SK-N-SH (cell line): ENCODE results near the gene SLC27A4. TPM values are rescaled to one million over a fixed set of nuclear protein-coding genes. Genes with fewer than 3 reads are reported as not detected.

Source experiments
- CTCF ChIA-PET: fragments of 300-600, 350-600 bp; formaldehyde crosslinking; extraction: SDS; loops from one replicate; lab custom pipeline; 2021; lab: Yijun Ruan, JAX
- POLR2A ChIA-PET: fragments of 350-600 bp; sonication (Branson Sonifier 250); formaldehyde crosslinking; extraction: SDS; loops from one replicate; lab custom pipeline; 2020; ENCODE audit warnings: antibody characterized with exemption, inconsistent platforms; lab: Yijun Ruan, JAX
- DNase-seq: peaks from one replicate; pipeline ENCODE4 v3.0.0; 2012
- H2AFZ ChIP-seq: fragments of 200-600 bp; sonication (generic); 2 replicates; pipeline ENCODE4 v1.8.1; 2016; ENCODE audit warnings: antibody characterized with exemption, mild to moderate bottlenecking, low read depth
- H3F3A ChIP-seq: fragments of 200-600 bp; sonication (generic); replicated peaks from 2 replicates; pipeline ENCODE3; 2016; ENCODE audit warnings: antibody characterized with exemption, mild to moderate bottlenecking; ENCODE audit not compliant: insufficient read depth
- H3K27ac ChIP-seq, 2 experiments: fragments of 200-500 bp in 1 of 2; fragments of 200-600 bp in 1 of 2; sonication (Bioruptor generic) in 1 of 2; sonication (generic), shearing (Covaris generic) in 1 of 2; 2 replicates each; pipeline versions ENCODE4 v1.5.1 to v1.6.1; 2014 to 2016; ENCODE audit warnings: low read depth in 2 of 2, inconsistent platforms in 1 of 2, low read length in 1 of 2, mild to moderate bottlenecking in 1 of 2, mixed read lengths in 1 of 2
- H3K27me3 ChIP-seq: fragments of 200-600 bp; sonication (generic), shearing (Covaris generic); 2 replicates; pipeline ENCODE4 v1.6.1; 2016; ENCODE audit warnings: mixed run types; ENCODE audit not compliant: insufficient read depth
- H3K36me3 ChIP-seq, 2 experiments: fragments of 200-500 bp in 1 of 2; fragments of 200-600 bp in 1 of 2; sonication (Bioruptor generic) in 1 of 2; sonication (generic) in 1 of 2; replicated peaks in 1 of 2; 2 replicates each; pipeline versions ENCODE3 to v1.5.1; 2014 to 2016; ENCODE audit warnings: low read length in 1 of 2, mild to moderate bottlenecking in 1 of 2; ENCODE audit not compliant: insufficient read depth in 2 of 2, control insufficient read depth in 1 of 2
- H3K4me1 ChIP-seq, 2 experiments: fragments of 200-500 bp in 1 of 2; fragments of 200-600 bp in 1 of 2; sonication (Bioruptor generic) in 1 of 2; sonication (generic), shearing (Covaris generic) in 1 of 2; 2 replicates each; pipeline versions ENCODE4 v1.5.1 to v1.6.1; 2014 to 2016; ENCODE audit warnings: low read depth in 1 of 2, low read length in 1 of 2, mixed run types in 1 of 2; ENCODE audit not compliant: insufficient read depth in 2 of 2, control insufficient read depth in 1 of 2
- H3K4me2 ChIP-seq: fragments of 200-600 bp; sonication (generic), shearing (Covaris generic); 2 replicates; pipeline ENCODE4 v1.6.1; 2017; ENCODE audit warnings: mixed run types
- H3K4me3 ChIP-seq, 2 experiments: fragments of 200-500 bp in 1 of 2; fragments of 200-600 bp in 1 of 2; sonication (Bioruptor generic) in 1 of 2; sonication (generic), shearing (Covaris generic) in 1 of 2; 2 replicates each; pipeline versions ENCODE4 v1.5.1 to v1.8.1; 2014 to 2016; ENCODE audit warnings: low read depth in 2 of 2, inconsistent platforms in 1 of 2, low read length in 1 of 2, mild to moderate bottlenecking in 1 of 2, mixed read lengths in 1 of 2, moderate library complexity in 1 of 2
- H3K79me2 ChIP-seq: fragments of 200-600 bp; sonication (generic); 2 replicates; pipeline ENCODE4 v1.8.1; 2017; ENCODE audit warnings: mild to moderate bottlenecking; ENCODE audit not compliant: insufficient read depth
- H3K9ac ChIP-seq: fragments of 200-600 bp; sonication (generic); 2 replicates; pipeline ENCODE4 v1.6.1; 2017; ENCODE audit warnings: mixed run types
- H3K9me2 ChIP-seq: fragments of 200-600 bp; sonication (generic); 2 replicates; pipeline ENCODE4 v1.6.1; 2017; ENCODE audit warnings: mixed run types
- H3K9me3 ChIP-seq: fragments of 200-600 bp; sonication (generic); 2 replicates; pipeline ENCODE4 v1.6.1; 2017; ENCODE audit warnings: mixed run types, mild to moderate bottlenecking, moderate library complexity
- H4K20me1 ChIP-seq: fragments of 200-600 bp; sonication (generic); 2 replicates; pipeline ENCODE4 v1.6.1; 2017; ENCODE audit warnings: mild to moderate bottlenecking, mixed run types; ENCODE audit not compliant: insufficient read depth
- ELF1 ChIP-seq: IDR thresholded peaks from 2 replicates; pipeline ENCODE4 v1.4.0; 2012
- EP300 ChIP-seq, 2 experiments: IDR thresholded peaks; 2 replicates each; pipeline versions ENCODE4 v1.4.0 to v1.6.1; 2012; ENCODE audit warnings: borderline replicate concordance in 1 of 2, low read depth in 1 of 2, low read length in 1 of 2
- FOSL2 ChIP-seq: IDR thresholded peaks from 2 replicates; pipeline ENCODE4 v1.4.0; 2012; ENCODE audit warnings: low read depth, mild to moderate bottlenecking, moderate library complexity, borderline replicate concordance
- FOXJ3 ChIP-seq: sonication (generic); formaldehyde crosslinking; IDR thresholded peaks from 2 replicates; pipeline ENCODE4 v1.5.1; 2020; ENCODE audit warnings: mild to moderate bottlenecking, missing genetic modification reagents
- MEF2A ChIP-seq: IDR thresholded peaks from 2 replicates; pipeline ENCODE4 v1.4.0; 2012; ENCODE audit warnings: low read depth, borderline replicate concordance
- MXI1 ChIP-seq: IDR thresholded peaks from 2 replicates; pipeline ENCODE4 v1.6.1; 2012; ENCODE audit warnings: mild to moderate bottlenecking, low read depth, low read length, improper control_type of control experiment
- NFIC ChIP-seq: IDR thresholded peaks from 2 replicates; pipeline ENCODE4 v1.4.0; 2012; ENCODE audit warnings: borderline replicate concordance
- NRF1 ChIP-seq: IDR thresholded peaks from 2 replicates; pipeline ENCODE4 v1.6.1; 2012; ENCODE audit warnings: low read depth, mild to moderate bottlenecking, low read length
- POLR2AphosphoS5 ChIP-seq: IDR thresholded peaks from 2 replicates; pipeline ENCODE4 v1.6.1; 2012; ENCODE audit warnings: low read depth, low read length
- RFX5 ChIP-seq: IDR thresholded peaks from 2 replicates; pipeline ENCODE4 v1.6.1; 2012; ENCODE audit warnings: mild to moderate bottlenecking, improper control_type of control experiment, low read length
- SIN3A ChIP-seq: IDR thresholded peaks from 2 replicates; pipeline ENCODE4 v1.6.1; 2012; ENCODE audit warnings: low read depth, mild to moderate bottlenecking, low read length, moderate library complexity, borderline replicate concordance
- YY1 ChIP-seq: IDR thresholded peaks from 2 replicates; pipeline ENCODE4 v1.4.0; 2012; ENCODE audit warnings: low read depth, mild to moderate bottlenecking
- polyA plus RNA-seq, 3 experiments: library from polyadenylated mRNA; depleted of rRNA; stranded (reverse); fragments of >200 nt; gene quantifications; 2 replicates each; pipeline ENCODE4 v1.2.3, GENCODE V29; 2012
- TF ChIP-seq, protein P1 (sequence below): IDR thresholded peaks from 2 replicates; pipeline ENCODE4 v1.4.0; 2012; ENCODE audit warnings: low read depth, borderline replicate concordance
- TF ChIP-seq, protein P2 (sequence below): IDR thresholded peaks from 2 replicates; pipeline ENCODE4; 2012
- TF ChIP-seq, protein P3 (sequence below): IDR thresholded peaks from 2 replicates; pipeline ENCODE4 v1.4.0; 2012; ENCODE audit warnings: low read depth, borderline replicate concordance
- TF ChIP-seq, protein P4 (sequence below): IDR thresholded peaks from 2 replicates; pipeline ENCODE4 v1.6.1; 2012; ENCODE audit warnings: mild to moderate bottlenecking, low read depth, low read length, moderate library complexity
- TF ChIP-seq, protein P5 (sequence below): fragments of 150-350 bp; IDR thresholded peaks from 2 replicates; pipeline ENCODE4 v1.6.1; 2017; ENCODE audit warnings: antibody characterized with exemption, low read length, low read depth, borderline replicate concordance
- TF ChIP-seq, protein P6 (sequence below): IDR thresholded peaks from 2 replicates; pipeline ENCODE4 v1.4.0; 2012; ENCODE audit warnings: low read depth
- TF ChIP-seq, protein P7 (sequence below): fragments of 200-600 bp; sonication (generic); IDR thresholded peaks from 2 replicates; pipeline ENCODE4 v1.6.1; 2017; ENCODE audit warnings: antibody characterized with exemption, mild to moderate bottlenecking, moderate library complexity

The SLC27A4 gene
- polyA plus RNA-seq, 1 of the 3 experiments (the other 2 are of a cell fraction): 24.1 TPM

DNA sequence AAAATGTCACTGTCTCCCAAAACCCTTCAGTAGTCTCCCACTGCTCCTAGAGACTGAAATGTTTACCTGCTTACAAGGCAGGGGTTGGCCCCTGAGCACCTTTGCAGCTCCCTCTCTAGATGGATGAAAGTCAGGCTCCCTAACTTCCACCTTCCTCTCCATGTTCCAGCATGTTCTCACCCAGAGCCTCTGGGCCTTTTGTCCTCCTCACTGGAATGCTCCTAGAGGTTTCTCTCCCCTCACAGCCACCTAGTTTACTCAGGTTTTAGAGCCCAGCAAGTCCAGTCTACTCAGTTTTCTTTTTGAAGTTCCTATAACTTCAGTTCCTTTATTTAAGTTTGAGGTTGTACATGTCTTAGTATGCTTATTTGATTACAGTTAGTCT, 30.0 kb downstream of the SLC27A4 start:
- no peak for DNase-seq
- TF ChIP-seq YY1: no peak
- TF ChIP-seq, protein P1, sequence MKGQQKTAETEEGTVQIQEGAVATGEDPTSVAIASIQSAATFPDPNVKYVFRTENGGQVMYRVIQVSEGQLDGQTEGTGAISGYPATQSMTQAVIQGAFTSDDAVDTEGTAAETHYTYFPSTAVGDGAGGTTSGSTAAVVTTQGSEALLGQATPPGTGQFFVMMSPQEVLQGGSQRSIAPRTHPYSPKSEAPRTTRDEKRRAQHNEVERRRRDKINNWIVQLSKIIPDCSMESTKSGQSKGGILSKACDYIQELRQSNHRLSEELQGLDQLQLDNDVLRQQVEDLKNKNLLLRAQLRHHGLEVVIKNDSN: no peak
- TF ChIP-seq, protein P2, sequence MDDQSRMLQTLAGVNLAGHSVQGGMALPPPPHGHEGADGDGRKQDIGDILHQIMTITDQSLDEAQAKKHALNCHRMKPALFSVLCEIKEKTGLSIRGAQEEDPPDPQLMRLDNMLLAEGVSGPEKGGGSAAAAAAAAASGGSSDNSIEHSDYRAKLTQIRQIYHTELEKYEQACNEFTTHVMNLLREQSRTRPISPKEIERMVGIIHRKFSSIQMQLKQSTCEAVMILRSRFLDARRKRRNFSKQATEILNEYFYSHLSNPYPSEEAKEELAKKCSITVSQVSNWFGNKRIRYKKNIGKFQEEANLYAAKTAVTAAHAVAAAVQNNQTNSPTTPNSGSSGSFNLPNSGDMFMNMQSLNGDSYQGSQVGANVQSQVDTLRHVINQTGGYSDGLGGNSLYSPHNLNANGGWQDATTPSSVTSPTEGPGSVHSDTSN: no peak
- TF ChIP-seq ELF1: no peak
- no peak for TF ChIP-seq MEF2A
- no peak for TF ChIP-seq EP300 (IDR thresholded peaks at IDR 0.05; ENCODE audit: borderline replicate concordance in 1 of 2, low read depth in 1 of 2, low read length in 1 of 2)
- TF ChIP-seq MXI1: no peak; the same call in 1 of the 2 replicates
- TF ChIP-seq RFX5: no peak
- TF ChIP-seq FOXJ3 (CRISPR knock-in tag): no peak
- no peak for TF ChIP-seq NFIC
- TF ChIP-seq, protein P3, sequence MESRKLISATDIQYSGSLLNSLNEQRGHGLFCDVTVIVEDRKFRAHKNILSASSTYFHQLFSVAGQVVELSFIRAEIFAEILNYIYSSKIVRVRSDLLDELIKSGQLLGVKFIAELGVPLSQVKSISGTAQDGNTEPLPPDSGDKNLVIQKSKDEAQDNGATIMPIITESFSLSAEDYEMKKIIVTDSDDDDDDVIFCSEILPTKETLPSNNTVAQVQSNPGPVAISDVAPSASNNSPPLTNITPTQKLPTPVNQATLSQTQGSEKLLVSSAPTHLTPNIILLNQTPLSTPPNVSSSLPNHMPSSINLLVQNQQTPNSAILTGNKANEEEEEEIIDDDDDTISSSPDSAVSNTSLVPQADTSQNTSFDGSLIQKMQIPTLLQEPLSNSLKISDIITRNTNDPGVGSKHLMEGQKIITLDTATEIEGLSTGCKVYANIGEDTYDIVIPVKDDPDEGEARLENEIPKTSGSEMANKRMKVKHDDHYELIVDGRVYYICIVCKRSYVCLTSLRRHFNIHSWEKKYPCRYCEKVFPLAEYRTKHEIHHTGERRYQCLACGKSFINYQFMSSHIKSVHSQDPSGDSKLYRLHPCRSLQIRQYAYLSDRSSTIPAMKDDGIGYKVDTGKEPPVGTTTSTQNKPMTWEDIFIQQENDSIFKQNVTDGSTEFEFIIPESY: no peak
- TF ChIP-seq SIN3A: no peak
- TF ChIP-seq, protein P4, sequence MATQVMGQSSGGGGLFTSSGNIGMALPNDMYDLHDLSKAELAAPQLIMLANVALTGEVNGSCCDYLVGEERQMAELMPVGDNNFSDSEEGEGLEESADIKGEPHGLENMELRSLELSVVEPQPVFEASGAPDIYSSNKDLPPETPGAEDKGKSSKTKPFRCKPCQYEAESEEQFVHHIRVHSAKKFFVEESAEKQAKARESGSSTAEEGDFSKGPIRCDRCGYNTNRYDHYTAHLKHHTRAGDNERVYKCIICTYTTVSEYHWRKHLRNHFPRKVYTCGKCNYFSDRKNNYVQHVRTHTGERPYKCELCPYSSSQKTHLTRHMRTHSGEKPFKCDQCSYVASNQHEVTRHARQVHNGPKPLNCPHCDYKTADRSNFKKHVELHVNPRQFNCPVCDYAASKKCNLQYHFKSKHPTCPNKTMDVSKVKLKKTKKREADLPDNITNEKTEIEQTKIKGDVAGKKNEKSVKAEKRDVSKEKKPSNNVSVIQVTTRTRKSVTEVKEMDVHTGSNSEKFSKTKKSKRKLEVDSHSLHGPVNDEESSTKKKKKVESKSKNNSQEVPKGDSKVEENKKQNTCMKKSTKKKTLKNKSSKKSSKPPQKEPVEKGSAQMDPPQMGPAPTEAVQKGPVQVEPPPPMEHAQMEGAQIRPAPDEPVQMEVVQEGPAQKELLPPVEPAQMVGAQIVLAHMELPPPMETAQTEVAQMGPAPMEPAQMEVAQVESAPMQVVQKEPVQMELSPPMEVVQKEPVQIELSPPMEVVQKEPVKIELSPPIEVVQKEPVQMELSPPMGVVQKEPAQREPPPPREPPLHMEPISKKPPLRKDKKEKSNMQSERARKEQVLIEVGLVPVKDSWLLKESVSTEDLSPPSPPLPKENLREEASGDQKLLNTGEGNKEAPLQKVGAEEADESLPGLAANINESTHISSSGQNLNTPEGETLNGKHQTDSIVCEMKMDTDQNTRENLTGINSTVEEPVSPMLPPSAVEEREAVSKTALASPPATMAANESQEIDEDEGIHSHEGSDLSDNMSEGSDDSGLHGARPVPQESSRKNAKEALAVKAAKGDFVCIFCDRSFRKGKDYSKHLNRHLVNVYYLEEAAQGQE: no peak
- TF ChIP-seq NRF1: no peak
- TF ChIP-seq, protein P5, sequence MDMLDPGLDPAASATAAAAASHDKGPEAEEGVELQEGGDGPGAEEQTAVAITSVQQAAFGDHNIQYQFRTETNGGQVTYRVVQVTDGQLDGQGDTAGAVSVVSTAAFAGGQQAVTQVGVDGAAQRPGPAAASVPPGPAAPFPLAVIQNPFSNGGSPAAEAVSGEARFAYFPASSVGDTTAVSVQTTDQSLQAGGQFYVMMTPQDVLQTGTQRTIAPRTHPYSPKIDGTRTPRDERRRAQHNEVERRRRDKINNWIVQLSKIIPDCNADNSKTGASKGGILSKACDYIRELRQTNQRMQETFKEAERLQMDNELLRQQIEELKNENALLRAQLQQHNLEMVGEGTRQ: no peak
- TF ChIP-seq POLR2AphosphoS5: no peak
- no peak for TF ChIP-seq FOSL2
- TF ChIP-seq, protein P6, sequence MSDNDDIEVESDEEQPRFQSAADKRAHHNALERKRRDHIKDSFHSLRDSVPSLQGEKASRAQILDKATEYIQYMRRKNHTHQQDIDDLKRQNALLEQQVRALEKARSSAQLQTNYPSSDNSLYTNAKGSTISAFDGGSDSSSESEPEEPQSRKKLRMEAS: no peak
- TF ChIP-seq, protein P7, sequence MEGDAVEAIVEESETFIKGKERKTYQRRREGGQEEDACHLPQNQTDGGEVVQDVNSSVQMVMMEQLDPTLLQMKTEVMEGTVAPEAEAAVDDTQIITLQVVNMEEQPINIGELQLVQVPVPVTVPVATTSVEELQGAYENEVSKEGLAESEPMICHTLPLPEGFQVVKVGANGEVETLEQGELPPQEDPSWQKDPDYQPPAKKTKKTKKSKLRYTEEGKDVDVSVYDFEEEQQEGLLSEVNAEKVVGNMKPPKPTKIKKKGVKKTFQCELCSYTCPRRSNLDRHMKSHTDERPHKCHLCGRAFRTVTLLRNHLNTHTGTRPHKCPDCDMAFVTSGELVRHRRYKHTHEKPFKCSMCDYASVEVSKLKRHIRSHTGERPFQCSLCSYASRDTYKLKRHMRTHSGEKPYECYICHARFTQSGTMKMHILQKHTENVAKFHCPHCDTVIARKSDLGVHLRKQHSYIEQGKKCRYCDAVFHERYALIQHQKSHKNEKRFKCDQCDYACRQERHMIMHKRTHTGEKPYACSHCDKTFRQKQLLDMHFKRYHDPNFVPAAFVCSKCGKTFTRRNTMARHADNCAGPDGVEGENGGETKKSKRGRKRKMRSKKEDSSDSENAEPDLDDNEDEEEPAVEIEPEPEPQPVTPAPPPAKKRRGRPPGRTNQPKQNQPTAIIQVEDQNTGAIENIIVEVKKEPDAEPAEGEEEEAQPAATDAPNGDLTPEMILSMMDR: no peak
- Histone ChIP-seq H3K36me3 (peaks cover 0 to 4% of the 10 kb centered on the region in 2 experiments), H3K4me3 (peak overlapping the region; percentile 78 to 87), H3K79me2 (peaks cover 49% of the 10 kb centered on the region), H3K9ac (peak overlapping the region; percentile 92), H2AFZ (peak overlapping the region; percentile 95), H3K27ac (peak overlapping the region; percentile 89 to 91), H3K4me1 (peaks cover 0 to 20% of the 10 kb centered on the region in 2 experiments; a peak in 2 of 4 replicates), H3K9me3 (no peaks in the 10 kb centered on the region), H3K9me2 (no peaks in the 10 kb centered on the region), H4K20me1 (no peaks in the 10 kb centered on the region), H3F3A (peaks cover 19% of the 10 kb centered on the region), H3K4me2 (peak overlapping the region; percentile 83), H3K27me3 (no peaks in the 10 kb centered on the region)
- POLR2A ChIA-PET: interaction anchor here (1.2 to 2.2 kb wide), 5 partner anchors 8 to 50 kb away, joined by 3 to 11 read pairs (median 5); partner anchors contain the start of gene CERCAM
- CTCF ChIA-PET: interaction anchor here (0.9 to 5.9 kb wide), 8 partner anchors 9 to 246 kb away, joined by 3 to 42 read pairs (median 6); partner anchors contain the start of gene CERCAM
